ENCODE measurements around the gene ANKRD11. TPM values are rescaled to one million over a fixed set of nuclear protein-coding genes. Genes with fewer than 3 reads are reported as not detected.

ANKRD11 gene
- polyA plus RNA-seq, 2 donors: 37.1 to 73.5 TPM

DNA sequence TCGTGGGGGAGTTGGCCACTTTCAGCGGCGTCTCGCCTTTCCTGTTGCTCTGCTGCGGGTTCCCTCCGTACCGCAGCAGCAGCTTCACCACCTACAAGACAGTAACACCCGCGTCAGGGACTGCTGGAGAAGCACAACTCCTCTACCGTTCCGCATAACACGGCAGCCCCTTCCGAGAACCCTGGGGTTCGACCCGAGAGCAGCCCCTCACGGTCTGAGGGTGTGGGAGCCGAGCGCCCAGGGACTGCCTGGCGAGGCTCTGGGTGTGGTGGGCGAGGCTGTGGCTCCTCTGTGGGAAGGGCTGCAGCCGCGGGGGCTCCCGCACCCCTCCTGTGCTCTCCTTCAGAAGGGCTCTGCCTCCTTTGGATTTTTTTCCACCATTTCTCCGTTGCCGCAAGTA is 204.3 kb downstream of the ANKRD11 start:
- Histone ChIP-seq H3K27ac (ENCODE audit: low read depth in 2 of 2, low read length in 1 of 2) (no peak overlapping the region), H3K4me3 (ENCODE audit: low read depth in 1 of 2, low read length in 2 of 2) (no peak overlapping the region), H3K36me3 (ENCODE audit: control insufficient read depth in 2 of 2, insufficient read depth in 2 of 2, low read length in 1 of 2) (peaks cover 22 to 62% of the 10 kb centered on the region in 2 donors), H3K27me3 (ENCODE audit: control insufficient read depth in 1 of 2, insufficient read depth in 2 of 2, low read length in 2 of 2) (no peaks in the 10 kb centered on the region), H3K9me3 (ENCODE audit: control insufficient read depth in 2 of 2, insufficient read depth in 1 of 2, low read depth in 1 of 2, low read length in 1 of 2) (no peaks in the 10 kb centered on the region), H3K4me1 (ENCODE audit: control insufficient read depth in 2 of 2, insufficient read depth in 2 of 2, low read length in 1 of 2) (no peaks in the 10 kb centered on the region)
- 91 to 92% methylated on average over 25 of the region's 25 CpGs for WGBS, 2 donors

- Histone ChIP-seq H3K27ac (ENCODE audit: low read depth in 2 of 2, low read length in 1 of 2) (no peak overlapping the region), H3K36me3 (ENCODE audit: control insufficient read depth in 2 of 2, insufficient read depth in 2 of 2, low read length in 1 of 2) (peaks cover 19 to 62% of the 10 kb centered on the region in 2 donors), H3K27me3 (ENCODE audit: control insufficient read depth in 1 of 2, insufficient read depth in 2 of 2, low read length in 2 of 2) (no peaks in the 10 kb centered on the region), H3K4me3 (ENCODE audit: low read depth in 1 of 2, low read length in 2 of 2) (no peak overlapping the region), H3K9me3 (ENCODE audit: control insufficient read depth in 2 of 2, insufficient read depth in 1 of 2, low read depth in 1 of 2, low read length in 1 of 2) (no peaks in the 10 kb centered on the region), H3K4me1 (ENCODE audit: control insufficient read depth in 2 of 2, insufficient read depth in 2 of 2, low read length in 1 of 2) (no peaks in the 10 kb centered on the region)
- 92 to 94% methylated on average over 16 to 17 of the region's 17 CpGs for WGBS, 2 donors
Observed at GRCh38 chr16:89285381-89285780, 205.0 kb downstream of the ANKRD11 start.

DNA sequence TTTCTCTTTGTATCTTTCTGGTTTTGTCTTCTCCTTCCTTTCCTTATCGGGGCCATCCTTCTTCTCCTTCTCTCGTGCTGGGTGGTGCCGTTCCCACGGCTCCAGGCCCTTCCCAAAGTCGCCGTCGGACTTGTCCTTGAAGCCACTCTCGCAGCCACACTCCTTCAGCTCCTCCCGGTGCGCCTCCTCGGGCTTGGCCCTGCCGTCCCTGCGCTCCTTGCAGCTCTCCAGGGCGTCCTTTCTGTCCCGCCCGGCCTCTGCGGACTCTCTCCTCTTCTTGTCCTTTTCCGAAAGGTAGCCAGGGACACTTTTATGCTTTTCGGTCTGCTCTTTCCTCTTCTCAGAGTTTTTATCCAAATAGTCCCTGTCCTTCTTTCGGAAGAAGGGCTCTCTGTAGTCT is 206.9 kb downstream of the ANKRD11 start:
- no peak overlapping the region for H3K27ac ChIP-seq (ENCODE audit: low read depth in 2 of 2, low read length in 1 of 2)
- H3K4me1 ChIP-seq (ENCODE audit: control insufficient read depth in 2 of 2, insufficient read depth in 2 of 2, low read length in 1 of 2): no peaks in the 10 kb centered on the region
- H3K9me3 ChIP-seq (ENCODE audit: control insufficient read depth in 2 of 2, insufficient read depth in 1 of 2, low read depth in 1 of 2, low read length in 1 of 2): no peaks in the 10 kb centered on the region
- WGBS, 2 donors: 88 to 90% methylated on average over 20 of the region's 20 CpGs
- peaks cover 19 to 70% of the 10 kb centered on the region in 2 donors for H3K36me3 ChIP-seq (ENCODE audit: control insufficient read depth in 2 of 2, insufficient read depth in 2 of 2, low read length in 1 of 2)
- H3K4me3 ChIP-seq (ENCODE audit: low read depth in 1 of 2, low read length in 2 of 2): no peak overlapping the region
- H3K27me3 ChIP-seq (ENCODE audit: control insufficient read depth in 1 of 2, insufficient read depth in 2 of 2, low read length in 2 of 2): no peaks in the 10 kb centered on the region

GRCh38 chr16:89282523-89282922 is 207.8 kb downstream of the ANKRD11 start:
- H3K4me3 ChIP-seq (ENCODE audit: low read depth in 1 of 2, low read length in 2 of 2): no peak overlapping the region
- no peaks in the 10 kb centered on the region for H3K27me3 ChIP-seq (ENCODE audit: control insufficient read depth in 1 of 2, insufficient read depth in 2 of 2, low read length in 2 of 2)
- peaks cover 23 to 69% of the 10 kb centered on the region in 2 donors for H3K36me3 ChIP-seq (ENCODE audit: control insufficient read depth in 2 of 2, insufficient read depth in 2 of 2, low read length in 1 of 2)
- no peaks in the 10 kb centered on the region for H3K9me3 ChIP-seq (ENCODE audit: control insufficient read depth in 2 of 2, insufficient read depth in 1 of 2, low read depth in 1 of 2, low read length in 1 of 2)
- no peaks in the 10 kb centered on the region for H3K4me1 ChIP-seq (ENCODE audit: control insufficient read depth in 2 of 2, insufficient read depth in 2 of 2, low read length in 1 of 2)
- H3K27ac ChIP-seq (ENCODE audit: low read depth in 2 of 2, low read length in 1 of 2): no peak overlapping the region
- WGBS, 2 donors: 84 to 88% methylated on average over 18 of the region's 18 CpGs

DNA sequence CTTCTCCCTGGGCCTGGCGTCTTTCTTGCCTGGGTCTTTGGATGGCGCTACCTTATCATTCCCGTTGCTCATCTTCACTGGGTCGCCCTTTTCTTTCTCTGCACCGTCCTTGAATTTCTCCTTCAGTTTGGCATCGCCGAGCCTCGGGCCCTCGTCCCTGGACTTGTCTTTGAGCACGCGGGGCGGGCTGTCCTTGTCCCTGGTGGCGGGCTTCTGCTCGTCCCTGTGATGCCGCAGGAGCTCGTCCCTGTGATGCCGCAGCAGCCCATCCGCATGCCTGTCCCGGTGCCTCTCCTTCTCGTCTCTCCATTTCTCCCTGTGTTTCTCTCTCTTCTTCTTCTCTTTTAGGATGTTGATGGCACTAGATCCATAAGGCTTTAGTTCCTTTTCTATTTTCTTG is 208.5 kb downstream of the ANKRD11 start:
- WGBS, 2 donors: 95 to 97% methylated on average over 20 of the region's 20 CpGs
- Histone ChIP-seq H3K4me1 (ENCODE audit: control insufficient read depth in 2 of 2, insufficient read depth in 2 of 2, low read length in 1 of 2) (no peaks in the 10 kb centered on the region), H3K9me3 (ENCODE audit: control insufficient read depth in 2 of 2, insufficient read depth in 1 of 2, low read depth in 1 of 2, low read length in 1 of 2) (no peaks in the 10 kb centered on the region), H3K27ac (ENCODE audit: low read depth in 2 of 2, low read length in 1 of 2) (no peak overlapping the region), H3K4me3 (ENCODE audit: low read depth in 1 of 2, low read length in 2 of 2) (no peak overlapping the region), H3K36me3 (ENCODE audit: control insufficient read depth in 2 of 2, insufficient read depth in 2 of 2, low read length in 1 of 2) (peaks cover 24 to 69% of the 10 kb centered on the region in 2 donors), H3K27me3 (ENCODE audit: control insufficient read depth in 1 of 2, insufficient read depth in 2 of 2, low read length in 2 of 2) (no peaks in the 10 kb centered on the region)

DNA sequence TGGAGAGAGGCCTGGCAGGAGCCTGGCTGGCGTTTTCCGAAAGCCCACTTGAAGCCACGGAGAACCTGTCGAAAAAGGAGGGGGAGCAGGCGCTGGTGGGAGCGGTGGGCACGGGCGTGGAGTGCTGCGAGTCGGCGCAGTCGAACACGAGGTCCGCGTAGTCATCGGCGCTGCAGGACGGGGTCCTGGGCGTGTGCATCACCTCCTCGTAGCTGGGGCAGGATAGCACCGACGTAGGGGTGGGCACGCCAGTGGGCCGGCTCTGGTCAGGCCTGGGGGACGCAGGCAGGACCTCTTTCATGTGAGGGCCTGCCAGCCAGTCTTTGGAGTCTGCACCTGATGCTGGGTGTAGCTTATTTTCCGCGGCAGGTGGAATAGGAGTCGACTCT is 209.2 kb downstream of the ANKRD11 start:
- 96 to 98% methylated on average over 28 of the region's 28 CpGs for WGBS, 2 donors
- H3K27ac ChIP-seq (ENCODE audit: low read depth in 2 of 2, low read length in 1 of 2): no peak overlapping the region
- no peaks in the 10 kb centered on the region for H3K27me3 ChIP-seq (ENCODE audit: control insufficient read depth in 1 of 2, insufficient read depth in 2 of 2, low read length in 2 of 2)
- peaks cover 24 to 68% of the 10 kb centered on the region in 2 donors for H3K36me3 ChIP-seq (ENCODE audit: control insufficient read depth in 2 of 2, insufficient read depth in 2 of 2, low read length in 1 of 2)
- no peak overlapping the region for H3K4me3 ChIP-seq (ENCODE audit: low read depth in 1 of 2, low read length in 2 of 2)
- no peaks in the 10 kb centered on the region for H3K9me3 ChIP-seq (ENCODE audit: control insufficient read depth in 2 of 2, insufficient read depth in 1 of 2, low read depth in 1 of 2, low read length in 1 of 2)
- H3K4me1 ChIP-seq (ENCODE audit: control insufficient read depth in 2 of 2, insufficient read depth in 2 of 2, low read length in 1 of 2): no peaks in the 10 kb centered on the region

DNA sequence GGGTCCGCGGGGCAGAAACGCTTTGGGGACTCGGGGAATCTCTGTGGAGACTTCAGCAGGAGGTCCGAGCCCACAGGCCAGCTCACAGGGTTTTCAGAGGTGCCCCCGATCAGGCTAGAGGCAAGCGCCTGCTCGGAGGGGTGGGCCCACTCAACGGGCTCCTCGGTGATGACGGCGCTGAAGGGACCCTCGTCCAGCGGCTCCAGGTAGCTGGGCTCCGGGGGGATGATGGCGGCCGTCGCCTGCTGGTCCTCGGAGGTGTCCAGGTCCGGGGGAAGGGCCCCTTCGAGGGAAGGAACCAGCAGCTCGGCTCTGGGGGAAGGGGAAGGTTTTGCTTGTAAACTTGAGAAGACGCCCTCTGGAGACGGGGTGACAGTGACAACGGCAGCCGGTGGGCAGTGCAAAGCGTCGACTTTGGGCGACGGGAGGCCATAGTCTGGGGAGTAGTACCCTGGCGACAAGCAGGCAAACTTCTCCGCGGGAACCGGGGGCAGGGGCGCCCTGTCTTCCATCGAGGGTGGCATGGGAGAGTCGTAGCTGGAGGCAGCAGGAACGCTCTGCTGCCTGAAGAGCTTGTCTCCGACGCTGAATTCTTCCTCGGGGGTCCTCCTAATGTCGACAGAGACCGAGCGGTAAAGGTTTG is 209.7 kb downstream of the ANKRD11 start:
- peaks cover 21 to 68% of the 10 kb centered on the region in 2 donors for H3K36me3 ChIP-seq (ENCODE audit: control insufficient read depth in 2 of 2, insufficient read depth in 2 of 2, low read length in 1 of 2)
- H3K27me3 ChIP-seq (ENCODE audit: control insufficient read depth in 1 of 2, insufficient read depth in 2 of 2, low read length in 2 of 2): no peaks in the 10 kb centered on the region
- no peaks in the 10 kb centered on the region for H3K4me1 ChIP-seq (ENCODE audit: control insufficient read depth in 2 of 2, insufficient read depth in 2 of 2, low read length in 1 of 2)
- WGBS, 2 donors: 94 to 95% methylated on average over 44 of the region's 44 CpGs
- no peaks in the 10 kb centered on the region for H3K9me3 ChIP-seq (ENCODE audit: control insufficient read depth in 2 of 2, insufficient read depth in 1 of 2, low read depth in 1 of 2, low read length in 1 of 2)
- H3K27ac ChIP-seq (ENCODE audit: low read depth in 2 of 2, low read length in 1 of 2): no peak overlapping the region
- no peak overlapping the region for H3K4me3 ChIP-seq (ENCODE audit: low read depth in 1 of 2, low read length in 2 of 2)

- H3K27me3 ChIP-seq (ENCODE audit: control insufficient read depth in 1 of 2, insufficient read depth in 2 of 2, low read length in 2 of 2): no peaks in the 10 kb centered on the region
- no peak overlapping the region for H3K27ac ChIP-seq (ENCODE audit: low read depth in 2 of 2, low read length in 1 of 2)
- H3K4me3 ChIP-seq (ENCODE audit: low read depth in 1 of 2, low read length in 2 of 2): no peak overlapping the region
- H3K9me3 ChIP-seq (ENCODE audit: control insufficient read depth in 2 of 2, insufficient read depth in 1 of 2, low read depth in 1 of 2, low read length in 1 of 2): no peaks in the 10 kb centered on the region
- peaks cover 13 to 69% of the 10 kb centered on the region in 2 donors for H3K36me3 ChIP-seq (ENCODE audit: control insufficient read depth in 2 of 2, insufficient read depth in 2 of 2, low read length in 1 of 2)
- no peaks in the 10 kb centered on the region for H3K4me1 ChIP-seq (ENCODE audit: control insufficient read depth in 2 of 2, insufficient read depth in 2 of 2, low read length in 1 of 2)
- 95 to 96% methylated on average over 49 to 65 of the region's 65 CpGs for WGBS, 2 donors
Observed at GRCh38 chr16:89279666-89280481, 210.5 kb downstream of the ANKRD11 start.

- H3K4me1 ChIP-seq (ENCODE audit: control insufficient read depth in 2 of 2, insufficient read depth in 2 of 2, low read length in 1 of 2): no peaks in the 10 kb centered on the region
- H3K27me3 ChIP-seq (ENCODE audit: control insufficient read depth in 1 of 2, insufficient read depth in 2 of 2, low read length in 2 of 2): no peaks in the 10 kb centered on the region
- 93% methylated on average over 36 of the region's 36 CpGs for whole genome bisulfite sequencing, 2 donors
- no peak overlapping the region for H3K27ac ChIP-seq (ENCODE audit: low read depth in 2 of 2, low read length in 1 of 2)
- no peak overlapping the region for H3K4me3 ChIP-seq (ENCODE audit: low read depth in 1 of 2, low read length in 2 of 2)
- H3K36me3 ChIP-seq (ENCODE audit: control insufficient read depth in 2 of 2, insufficient read depth in 2 of 2, low read length in 1 of 2): peaks cover 15 to 73% of the 10 kb centered on the region in 2 donors
- H3K9me3 ChIP-seq (ENCODE audit: control insufficient read depth in 2 of 2, insufficient read depth in 1 of 2, low read depth in 1 of 2, low read length in 1 of 2): no peaks in the 10 kb centered on the region
Observed at GRCh38 chr16:89278441-89279240, 211.7 kb downstream of the ANKRD11 start.

Data from esophagus (tissue), 2 donors.